ENCODE data around the gene AGAP1. TPM values are rescaled to one million over a fixed set of nuclear protein-coding genes. Genes with fewer than 3 reads are reported as not detected.

Gene AGAP1
- total and polyA plus RNA-seq, 11 donors: 5.9 to 21.6 (median 18.9) TPM

GRCh38 chr2:236028066-236028465 is 534.2 kb downstream of the AGAP1 start:
- Histone ChIP-seq H3K4me3 (no peak overlapping the region), H3K27me3 (no peaks in the 10 kb centered on the region), H3K9me3 (no peaks in the 10 kb centered on the region), H3K27ac (no peak overlapping the region), H3K4me1 (no peaks in the 10 kb centered on the region), H3K36me3 (no peaks in the 10 kb centered on the region)
- intact Hi-C loops (cut with DNase I): no loop called here
- no peak for ATAC-seq
- no peak for DNase-seq
- 94 to 98% (median 96%) methylated on average over 4 of the region's 4 CpGs for WGBS, 4 donors
- no peak for TF ChIP-seq CTCF (IDR thresholded peaks at IDR 0.05)
- TF ChIP-seq POLR2A (IDR thresholded peaks at IDR 0.05): no peak

- TF ChIP-seq CTCF (IDR thresholded peaks at IDR 0.05) (no peak), POLR2A (IDR thresholded peaks at IDR 0.05) (no peak)
- intact Hi-C loops (cut with DNase I): loop anchor here in 1 of 10 donors (10.0 kb wide), 1 partner anchor 139 kb away; no protein-coding TSS in a partner anchor
- no peak for DNase-seq
Measured at GRCh38 chr2:236033462-236033861, 539.6 kb downstream of the AGAP1 start.

GRCh38 chr2:236034974-236035373 is 541.1 kb downstream of the AGAP1 start:
- Histone ChIP-seq H3K9me3 (no peaks in the 10 kb centered on the region), H3K27ac (no peak overlapping the region), H3K36me3 (peaks cover 0 to 23% (median 2%) of the 10 kb centered on the region in 9 donors), H3K4me1 (peaks cover 0 to 11% (median 0%) of the 10 kb centered on the region in 12 donors), H3K4me3 (no peak overlapping the region), H3K27me3 (no peaks in the 10 kb centered on the region)
- peak in 3 of 4 donors; percentile 62 to 80 (median 76) for ATAC-seq
- intact Hi-C loops (cut with DNase I): loop anchor here in 1 of 10 donors (10.0 kb wide), 1 partner anchor 140 kb away; no protein-coding TSS in a partner anchor
- TF ChIP-seq CTCF (IDR thresholded peaks at IDR 0.05) (no peak), POLR2A (IDR thresholded peaks at IDR 0.05) (no peak)
- DNase-seq: no peak
- WGBS, 4 donors: 63 to 70% (median 65%) methylated on average over 8 of the region's 8 CpGs

More at GRCh38 chr2:236033462-236033861, 539.6 kb downstream of the AGAP1 start:
- H3K9me3 ChIP-seq: no peaks in the 10 kb centered on the region
- peak in 3 of 4 donors; percentile 18 to 50 (median 35) for ATAC-seq
- H3K27ac ChIP-seq: no peak overlapping the region
- peaks cover 0 to 16% (median 0%) of the 10 kb centered on the region in 9 donors for H3K36me3 ChIP-seq
- H3K27me3 ChIP-seq: no peaks in the 10 kb centered on the region
- no peak overlapping the region for H3K4me3 ChIP-seq
- WGBS, 4 donors: 68 to 87% (median 74%) methylated on average over 7 of the region's 7 CpGs
- H3K4me1 ChIP-seq: peaks cover 0 to 11% (median 0%) of the 10 kb centered on the region in 12 donors

GRCh38 chr2:236036045-236036444 is 542.2 kb downstream of the AGAP1 start:
- ATAC-seq (no peak), DNase-seq (no peak)
- no peak overlapping the region for H3K27ac ChIP-seq
- TF ChIP-seq CTCF (IDR thresholded peaks at IDR 0.05) (no peak), POLR2A (IDR thresholded peaks at IDR 0.05) (no peak)
- H3K9me3 ChIP-seq: no peaks in the 10 kb centered on the region
- 86 to 93% (median 91%) methylated on average over 16 of the region's 16 CpGs for WGBS, 4 donors
- peaks cover 0 to 32% (median 9%) of the 10 kb centered on the region in 9 donors for H3K36me3 ChIP-seq
- H3K4me1 ChIP-seq: peaks cover 0 to 11% (median 0%) of the 10 kb centered on the region in 12 donors
- intact Hi-C loops (cut with DNase I): loop anchor here in 1 of 10 donors (10.0 kb wide), 1 partner anchor 141 kb away; no protein-coding TSS in a partner anchor
- H3K27me3 ChIP-seq: no peaks in the 10 kb centered on the region
- H3K4me3 ChIP-seq: no peak overlapping the region

All from heart left ventricle (tissue), 16 donors.